GM15510 (cell line): ENCODE results near the gene OR8G1.

Source experiments
- POLR2A ChIP-seq: IDR thresholded peaks from 3 replicates; pipeline ENCODE4 v1.6.1; 2011; ENCODE audit warnings: borderline replicate concordance; ENCODE audit not compliant: insufficient read length; ENCODE audit errors: extremely low read depth

Gene OR8G1

DNA sequence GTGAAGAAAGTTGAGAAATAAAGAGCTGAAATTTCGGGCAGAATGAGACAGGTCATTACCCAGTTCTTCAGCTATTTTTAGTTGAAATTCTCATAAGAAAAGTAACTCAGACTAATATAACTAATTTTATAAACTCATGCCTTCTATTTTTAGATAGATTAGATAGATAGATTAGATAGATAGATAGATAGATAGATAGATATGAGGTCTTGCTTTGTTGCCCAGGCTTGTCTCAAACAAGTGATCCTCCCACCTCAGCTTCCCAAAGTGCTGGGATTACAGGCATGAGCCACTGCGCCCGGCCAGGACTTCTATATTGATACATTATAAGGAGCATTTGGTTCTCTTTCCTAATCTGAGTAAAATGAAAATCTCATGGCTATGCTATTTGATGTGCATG, 26.9 kb upstream of the OR8G1 start:
- TF ChIP-seq POLR2A = no peak

DNA sequence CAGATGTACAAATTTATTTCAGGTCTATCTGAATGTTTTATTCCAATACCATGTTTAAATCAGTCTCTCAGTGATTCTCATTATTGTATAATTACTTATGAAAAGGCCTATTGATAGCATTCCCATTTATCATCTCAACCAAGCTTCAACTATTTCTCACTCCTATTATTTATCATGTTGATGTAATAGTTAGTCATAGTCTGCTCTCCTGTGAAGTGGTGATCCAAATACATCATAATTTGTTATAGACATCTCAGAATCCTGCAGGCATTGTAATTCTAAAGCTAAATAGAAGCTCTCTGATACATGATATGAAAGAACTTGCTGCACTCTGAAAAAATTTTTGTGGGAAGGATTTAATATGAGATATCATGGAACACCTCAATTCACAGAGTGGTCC, 21.8 kb upstream of the OR8G1 start:
- no peak for TF ChIP-seq POLR2A

DNA sequence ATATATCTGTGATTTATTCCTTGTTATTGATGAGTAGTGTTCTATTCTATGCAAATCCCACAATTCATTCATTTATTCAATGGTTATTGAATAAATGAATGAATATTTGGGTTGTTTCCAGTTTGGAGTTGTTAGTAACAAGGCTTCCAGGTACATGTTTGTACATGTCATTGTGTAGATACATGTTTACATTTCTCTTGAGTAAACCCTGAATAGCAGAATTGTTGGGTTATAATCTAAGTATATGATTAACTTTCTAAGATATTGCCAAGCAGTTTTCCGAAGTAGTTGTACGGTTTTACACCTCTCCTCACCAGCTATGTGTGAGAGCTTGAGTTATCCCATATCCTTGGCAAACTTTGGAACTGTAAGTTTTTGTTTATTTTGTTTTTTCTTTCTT, 18.5 kb upstream of the OR8G1 start:
- TF ChIP-seq POLR2A = no peak

DNA sequence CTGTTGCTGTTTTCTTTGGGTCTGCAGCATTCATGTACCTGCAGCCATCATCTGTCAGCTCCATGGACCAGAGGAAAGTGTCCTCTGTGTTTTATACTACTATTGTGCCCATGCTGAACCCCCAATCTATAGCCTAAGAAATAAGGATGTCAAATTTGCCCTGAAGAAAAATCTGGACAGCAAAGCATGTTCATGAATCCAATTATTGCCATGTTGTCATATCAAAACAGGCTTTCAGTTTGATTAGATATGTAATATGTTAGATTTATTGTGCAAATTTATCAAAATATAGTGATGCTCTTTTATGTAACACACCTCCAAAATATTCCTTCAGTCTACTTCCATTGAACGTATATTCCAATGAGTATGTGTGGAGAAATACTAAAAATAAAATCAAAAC, 15.4 kb upstream of the OR8G1 start:
- TF ChIP-seq POLR2A = no peak

DNA sequence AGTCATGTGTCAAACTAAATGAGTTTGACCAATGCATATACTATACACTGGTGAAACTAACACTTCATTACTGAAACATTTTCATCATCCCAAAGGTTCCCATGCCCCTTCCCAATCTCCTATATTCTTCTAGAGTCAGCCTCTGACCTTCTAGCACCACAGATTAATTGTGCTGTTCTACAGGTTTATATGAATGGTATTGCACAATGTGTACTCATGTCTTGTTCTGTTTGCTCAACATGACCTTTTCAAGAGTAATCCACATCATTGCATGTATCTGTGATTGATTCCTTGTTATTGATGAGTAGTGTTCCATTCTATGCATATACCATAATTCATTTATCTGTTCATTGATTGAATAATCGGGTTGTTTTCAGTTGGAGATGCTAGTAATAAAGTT, 7.5 kb upstream of the OR8G1 start:
- TF ChIP-seq POLR2A = no peak

DNA sequence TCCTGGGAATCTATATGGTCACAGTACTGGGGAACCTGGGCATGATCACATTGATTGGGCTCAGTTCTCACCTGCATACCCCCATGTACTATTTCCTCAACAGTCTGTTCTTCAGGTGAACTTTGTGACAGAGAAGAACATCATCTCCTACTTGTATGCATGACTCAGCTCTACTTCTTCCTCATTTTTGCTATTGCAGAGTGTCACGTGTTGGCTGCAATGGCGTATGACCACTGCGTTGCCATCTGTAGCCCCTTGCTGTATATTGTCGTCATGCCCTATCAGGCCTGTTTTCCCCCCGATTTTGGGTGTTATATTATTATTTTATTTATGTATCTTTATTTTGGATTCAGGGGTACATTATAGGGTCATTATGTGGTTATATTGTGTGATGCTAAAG, 2.4 kb upstream of the OR8G1 start:
- TF ChIP-seq POLR2A = no peak

DNA sequence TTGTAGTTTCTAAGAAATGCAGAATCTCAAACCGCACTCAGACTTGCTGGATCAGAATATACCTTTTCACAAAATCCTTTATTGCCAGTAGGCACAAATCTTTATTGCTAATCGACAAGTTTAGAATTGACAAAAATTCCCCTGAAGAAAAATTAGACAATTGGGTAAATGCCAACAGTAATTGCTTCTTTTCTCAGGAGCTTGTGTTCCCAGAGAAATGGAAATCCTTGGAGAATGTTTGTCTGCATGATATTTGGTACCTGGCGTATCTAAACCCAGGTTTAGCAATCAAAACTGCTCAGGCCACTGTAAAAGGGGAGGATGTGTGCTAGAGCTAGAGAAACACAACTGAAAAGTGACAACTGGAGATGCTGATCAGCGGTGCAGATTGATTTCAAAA, 15.2 kb downstream of the OR8G1 start, which contains the start of gene OR8G5:
TSS of gene OR8G5 (plus strand) at position 301 of the 400 bp plus-strand sequence. CDS start 8,556 bp downstream, outside the sequence.
- TF ChIP-seq POLR2A = no peak

DNA sequence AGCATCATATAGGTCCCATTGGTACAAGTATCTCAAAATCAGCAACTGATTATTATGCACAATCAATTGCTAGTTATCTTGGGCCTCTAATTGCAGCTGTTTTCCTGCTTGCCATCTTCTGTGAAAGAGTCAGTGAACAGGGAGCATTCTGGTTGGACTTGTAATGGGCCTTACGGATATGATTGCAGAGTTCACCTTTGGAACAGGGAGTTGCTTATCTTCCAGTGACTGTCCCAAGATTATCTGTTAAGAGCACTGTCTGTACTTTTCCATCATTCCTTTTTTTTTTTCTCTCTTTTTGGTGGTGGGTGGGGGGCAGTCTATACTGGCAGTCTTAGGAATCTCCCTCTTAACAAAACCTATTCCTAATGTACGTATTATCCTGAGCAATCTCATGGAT, 33.1 kb downstream of the OR8G1 start:
- TF ChIP-seq POLR2A = no peak

DNA sequence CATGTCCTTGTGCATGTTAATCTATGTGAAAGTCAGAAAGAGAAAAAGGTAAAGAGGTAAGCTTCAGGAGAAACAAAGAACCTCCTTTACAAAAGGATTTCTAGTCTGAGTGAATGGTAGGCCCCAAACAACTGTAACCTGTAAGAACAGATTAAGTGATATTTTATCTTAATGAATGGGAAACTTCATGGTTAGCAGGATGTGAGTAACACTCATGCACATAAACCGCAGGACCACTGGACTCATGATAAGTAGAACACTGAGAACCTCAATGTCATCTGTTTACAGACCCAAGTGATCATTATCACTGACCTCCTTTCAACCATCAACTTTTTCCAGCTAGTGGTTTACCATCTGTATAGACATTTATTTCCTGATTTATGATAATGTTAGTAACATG, 35.2 kb downstream of the OR8G1 start:
- no peak for TF ChIP-seq POLR2A

DNA sequence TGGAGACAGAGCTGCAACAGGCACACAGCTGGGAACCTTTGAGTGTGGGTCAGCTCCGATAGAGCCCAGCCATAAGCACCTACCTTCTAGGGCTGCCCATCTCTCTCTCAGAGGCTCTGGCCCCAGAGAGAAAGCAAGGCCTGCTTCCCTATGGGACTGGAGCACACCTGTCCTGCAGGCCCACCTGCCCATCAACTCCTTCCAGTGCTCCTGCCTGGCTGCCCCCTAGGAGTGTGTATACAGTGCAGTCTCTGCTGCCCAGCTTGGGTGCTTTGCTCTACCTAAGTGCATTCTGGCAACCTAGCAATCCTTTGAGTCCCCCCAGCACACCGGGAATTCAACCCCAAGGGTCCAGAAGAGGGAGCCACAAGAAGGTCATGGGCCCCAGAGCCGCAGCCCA, 36.3 kb downstream of the OR8G1 start:
- no peak for TF ChIP-seq POLR2A

DNA sequence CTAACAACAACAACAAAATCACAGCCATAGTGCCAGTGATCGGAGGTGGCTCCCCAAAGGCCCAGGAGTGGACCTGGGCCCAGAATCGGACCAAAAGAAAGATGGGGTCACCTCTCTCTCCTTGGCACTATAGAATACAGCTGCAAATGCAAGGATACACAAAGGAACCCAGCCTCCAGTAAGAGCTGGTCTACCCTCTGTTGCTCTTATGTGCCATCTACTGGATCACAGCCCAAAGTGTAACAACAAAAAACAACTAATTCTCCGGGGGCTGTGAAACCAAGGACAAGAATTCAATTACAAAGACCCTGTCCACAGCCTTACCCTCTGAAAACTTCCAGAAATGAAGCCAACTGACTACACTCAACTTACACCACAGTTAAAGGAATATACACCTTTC, 36.9 kb downstream of the OR8G1 start:
- TF ChIP-seq POLR2A = no peak

DNA sequence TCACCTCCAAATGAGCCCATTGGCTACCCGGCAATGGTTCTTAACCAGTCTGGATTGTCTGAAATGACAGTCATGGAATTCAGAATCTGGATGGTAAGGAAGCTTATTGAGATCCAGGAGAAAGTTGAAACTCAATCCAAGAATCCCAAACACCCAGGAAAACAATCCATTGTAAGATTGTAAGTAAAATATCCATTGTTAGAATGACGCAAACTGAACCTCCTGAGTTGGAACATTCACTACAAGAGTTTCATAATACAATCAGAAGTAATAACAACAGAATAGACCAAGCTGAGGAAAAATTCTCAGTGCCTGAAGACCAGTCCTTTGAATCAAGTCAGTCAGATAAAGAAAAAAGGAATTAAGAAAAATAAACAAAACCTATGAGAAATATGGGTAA, 37.4 kb downstream of the OR8G1 start:
- TF ChIP-seq POLR2A = no peak

DNA sequence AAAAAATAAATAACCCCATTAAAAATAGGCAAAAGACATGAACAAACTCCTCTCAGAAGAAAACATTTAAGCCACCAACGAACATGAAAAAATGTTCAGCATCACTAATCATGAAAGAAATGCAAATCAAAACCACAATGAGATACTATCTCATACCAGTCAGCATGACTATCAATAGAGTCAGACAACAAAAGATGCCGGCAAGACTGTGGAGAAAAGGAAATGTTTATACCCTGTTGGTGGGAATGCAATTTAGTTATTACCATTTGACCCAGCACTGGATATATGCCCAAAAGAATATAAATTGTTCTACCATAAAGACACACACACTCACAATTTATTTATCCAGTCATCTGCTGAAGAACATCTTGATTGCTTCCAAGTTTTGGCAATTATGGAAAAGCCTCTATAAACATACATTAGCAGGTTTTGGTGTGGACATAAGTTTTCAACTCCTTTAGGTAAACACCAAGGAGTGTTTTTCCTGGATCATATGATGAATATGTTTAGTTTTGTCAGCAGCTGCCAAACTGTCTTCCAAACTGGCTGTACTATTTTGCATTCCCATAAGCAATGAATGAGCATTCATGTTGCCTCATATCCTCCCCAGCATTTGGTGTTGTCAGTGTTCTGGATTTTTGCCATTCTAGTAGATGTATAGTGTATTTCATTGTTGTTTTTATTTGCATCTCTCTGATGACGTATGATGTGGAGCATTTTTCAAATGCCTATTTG, 44.9 kb downstream of the OR8G1 start:
- TF ChIP-seq POLR2A = no peak

DNA sequence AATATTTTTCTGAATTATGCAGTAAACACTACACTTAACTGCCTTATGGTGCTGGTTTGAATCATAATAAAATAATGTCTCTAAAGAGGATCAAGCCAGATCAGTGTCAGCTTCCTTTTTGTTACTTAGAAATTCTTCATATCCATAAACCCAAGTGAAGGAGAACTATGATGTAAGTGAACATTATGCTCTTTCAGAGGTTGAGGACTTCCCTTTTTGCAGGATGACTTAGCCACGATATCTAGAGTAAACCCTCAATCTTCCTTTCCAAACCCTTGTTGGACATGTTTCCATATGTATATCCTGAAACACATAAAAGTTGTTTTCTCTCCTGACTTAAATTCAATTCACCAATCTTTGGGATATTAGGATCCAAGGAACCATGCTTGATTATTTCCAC, 53.8 kb downstream of the OR8G1 start:
- TF ChIP-seq POLR2A = no peak

DNA sequence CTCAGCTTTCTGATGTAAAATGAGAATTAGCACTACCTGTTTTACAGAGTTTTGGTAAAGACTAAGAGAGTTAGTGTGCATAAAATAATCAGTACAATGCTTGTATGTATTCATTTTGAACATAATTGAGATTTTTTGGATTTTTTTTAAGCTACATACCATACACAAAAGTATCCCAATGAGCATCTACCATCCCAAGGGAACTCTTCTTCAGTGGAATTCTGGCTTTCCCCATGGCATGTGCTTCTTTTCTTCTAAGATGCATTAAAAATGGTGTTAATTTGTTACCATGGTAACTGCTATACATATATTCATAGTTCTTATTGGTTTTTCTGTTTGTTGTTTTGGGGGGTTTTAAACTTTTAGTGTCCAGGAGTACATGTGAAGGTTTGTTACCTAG, 55.1 kb downstream of the OR8G1 start:
- no peak for TF ChIP-seq POLR2A

DNA sequence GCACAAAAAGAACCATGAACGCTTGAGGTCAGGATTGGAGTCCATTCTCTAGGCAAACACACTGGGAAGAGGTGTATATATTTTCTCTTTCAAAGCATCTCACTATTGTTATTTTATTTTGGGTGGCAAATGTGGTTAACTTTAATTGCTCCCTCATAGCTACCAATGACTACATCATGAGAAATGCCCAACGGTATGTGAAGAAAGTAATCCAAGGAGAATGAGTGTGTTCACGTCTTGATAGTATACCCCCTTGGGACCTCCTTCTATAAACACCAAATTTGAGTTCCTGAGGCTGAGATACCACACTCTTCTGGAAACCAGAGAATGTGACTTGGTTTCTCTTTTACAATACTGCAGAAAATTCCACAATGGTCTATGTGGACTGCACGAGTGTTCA, 57.0 kb downstream of the OR8G1 start:
- TF ChIP-seq POLR2A = no peak

DNA sequence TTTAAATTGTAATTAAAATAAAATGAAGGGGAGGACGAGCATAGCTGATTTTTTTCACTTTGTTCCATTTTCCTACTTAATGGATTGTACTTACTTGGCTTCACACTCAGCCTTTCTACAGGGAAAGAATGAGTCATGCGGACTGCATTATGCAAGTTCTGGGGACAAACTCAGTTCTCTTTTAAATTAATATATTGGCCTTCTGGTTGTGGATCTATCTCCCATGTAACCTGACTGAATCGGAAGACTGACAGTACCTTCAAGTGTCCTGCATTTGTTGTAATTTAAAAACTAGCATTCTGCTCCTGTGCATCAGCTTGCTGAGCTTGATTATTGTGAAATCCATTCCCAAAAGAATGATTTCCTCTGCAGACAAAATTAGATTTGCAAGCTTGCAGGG, 60.7 kb downstream of the OR8G1 start:
- TF ChIP-seq POLR2A = no peak
